HepG2 (cell line): ENCODE results near the gene TNFRSF6B. TPM values are rescaled to one million over a fixed set of nuclear protein-coding genes. Genes with fewer than 3 reads are reported as not detected.

ENCODE experiments used
- ASH2L ChIP-seq: fragments of 300-600, 200-600 bp; sonication (generic); IDR thresholded peaks from 2 replicates; pipeline ENCODE4 v1.7.0; 2017; ENCODE audit warnings: low read depth, mild to moderate bottlenecking, moderate library complexity, mixed read lengths, low read length; ENCODE audit not compliant: insufficient read length
- ERF ChIP-seq: IDR thresholded peaks from 2 replicates; pipeline ENCODE4 v1.6.1; 2018; ENCODE audit warnings: missing biosample characterization, missing genetic modification reagents
- GZF1 ChIP-seq: sonication (generic); formaldehyde crosslinking; IDR thresholded peaks from 2 replicates; pipeline ENCODE4 v1.5.1; 2020; ENCODE audit warnings: mild to moderate bottlenecking, missing genetic modification reagents
- ZNF816 ChIP-seq: sonication (generic); formaldehyde crosslinking; IDR thresholded peaks from 2 replicates; pipeline ENCODE4 v1.8.0; 2022; ENCODE audit warnings: missing genetic modification reagents, mild to moderate bottlenecking, borderline replicate concordance
- polyA plus RNA-seq, 8 experiments: library from polyadenylated mRNA; depleted of rRNA in 3 of 8; stranded (reverse) in 7 of 8; unstranded in 1 of 8; fragments of >200 nt; fragmentation: Illumina TruSeq in 4 of 8; extraction: Trizol in 4 of 8; gene quantifications; 2 replicates each; pipeline versions ENCODE4 v1.2.1 to v1.2.3, GENCODE V29; 2011 to 2016; ENCODE audit warnings: low read depth in 4 of 8, missing spikeins in 1 of 8, mixed read lengths in 1 of 8; ENCODE audit not compliant: insufficient read depth in 1 of 8
- total RNA-seq, 5 experiments: library from RNA; depleted of rRNA; stranded (reverse); fragments of >200 nt; fragmentation: Illumina TruSeq; extraction: Trizol; gene quantifications; 2 replicates each; pipeline ENCODE4 v1.2.3, GENCODE V29; 2016; ENCODE audit warnings: low read depth in 1 of 5
- TF ChIP-seq, protein P1 (sequence below): sonication (generic); formaldehyde crosslinking; IDR thresholded peaks from 2 replicates; pipeline ENCODE4 v1.4.0; 2020; ENCODE audit warnings: missing genetic modification reagents
- TF ChIP-seq, protein P2 (sequence below): IDR thresholded peaks from 2 replicates; pipeline ENCODE4 v1.6.1; 2018; ENCODE audit warnings: missing genetic modification reagents, mild to moderate bottlenecking, missing compliant biosample characterization
- TF ChIP-seq, protein P3 (sequence below): sonication (generic); formaldehyde crosslinking; IDR thresholded peaks from 2 replicates; pipeline ENCODE4 v1.8.1; 2023; ENCODE audit warnings: mild to moderate bottlenecking, moderate library complexity, missing genetic modification reagents
- TF ChIP-seq, protein P4 (sequence below): sonication (generic); formaldehyde crosslinking; IDR thresholded peaks from 2 replicates; pipeline ENCODE4 v1.5.0; 2020; ENCODE audit warnings: mild to moderate bottlenecking, missing genetic modification reagents, borderline replicate concordance

Gene TNFRSF6B
- total and polyA plus RNA-seq, 2 of the 13 experiments (the other 11 are each of a cell fraction or from before 2014, with no cell fraction given) = 0.24 TPM; not detected in 1

DNA sequence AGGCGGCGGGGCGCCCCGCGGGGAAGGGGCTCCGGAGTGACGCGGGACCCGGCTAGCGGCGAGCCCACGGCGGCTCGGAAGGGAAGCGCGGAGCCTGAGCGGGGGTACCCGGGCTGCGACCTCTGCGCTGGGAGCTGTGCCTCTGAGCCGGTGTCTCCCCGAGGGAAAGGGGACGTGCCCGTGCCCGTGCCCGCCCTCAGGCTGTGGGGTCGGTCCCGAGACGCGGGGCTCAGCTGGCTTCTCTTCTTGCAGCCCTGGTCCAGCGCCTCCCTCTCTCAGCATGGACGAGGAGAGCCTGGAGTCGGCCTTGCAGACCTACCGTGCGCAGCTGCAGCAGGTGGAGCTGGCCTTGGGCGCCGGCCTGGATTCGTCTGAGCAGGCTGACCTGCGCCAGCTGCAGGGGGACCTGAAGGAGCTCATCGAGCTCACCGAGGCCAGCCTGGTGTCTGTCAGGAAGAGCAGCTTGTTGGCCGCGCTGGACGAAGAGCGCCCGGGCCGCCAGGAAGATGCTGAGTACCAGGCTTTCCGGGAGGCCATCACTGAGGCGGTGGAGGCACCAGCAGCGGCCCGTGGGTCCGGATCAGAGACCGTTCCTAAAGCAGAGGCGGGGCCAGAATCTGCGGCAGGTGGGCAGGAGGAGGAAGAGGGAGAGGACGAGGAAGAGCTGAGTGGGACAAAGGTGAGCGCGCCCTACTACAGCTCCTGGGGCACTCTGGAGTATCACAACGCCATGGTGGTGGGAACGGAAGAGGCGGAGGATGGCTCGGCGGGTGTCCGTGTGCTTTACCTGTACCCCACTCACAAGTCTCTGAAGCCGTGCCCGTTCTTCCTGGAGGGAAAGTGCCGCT lies 12.1 kb downstream of the TNFRSF6B start (continued):
- TF ChIP-seq, protein P1, sequence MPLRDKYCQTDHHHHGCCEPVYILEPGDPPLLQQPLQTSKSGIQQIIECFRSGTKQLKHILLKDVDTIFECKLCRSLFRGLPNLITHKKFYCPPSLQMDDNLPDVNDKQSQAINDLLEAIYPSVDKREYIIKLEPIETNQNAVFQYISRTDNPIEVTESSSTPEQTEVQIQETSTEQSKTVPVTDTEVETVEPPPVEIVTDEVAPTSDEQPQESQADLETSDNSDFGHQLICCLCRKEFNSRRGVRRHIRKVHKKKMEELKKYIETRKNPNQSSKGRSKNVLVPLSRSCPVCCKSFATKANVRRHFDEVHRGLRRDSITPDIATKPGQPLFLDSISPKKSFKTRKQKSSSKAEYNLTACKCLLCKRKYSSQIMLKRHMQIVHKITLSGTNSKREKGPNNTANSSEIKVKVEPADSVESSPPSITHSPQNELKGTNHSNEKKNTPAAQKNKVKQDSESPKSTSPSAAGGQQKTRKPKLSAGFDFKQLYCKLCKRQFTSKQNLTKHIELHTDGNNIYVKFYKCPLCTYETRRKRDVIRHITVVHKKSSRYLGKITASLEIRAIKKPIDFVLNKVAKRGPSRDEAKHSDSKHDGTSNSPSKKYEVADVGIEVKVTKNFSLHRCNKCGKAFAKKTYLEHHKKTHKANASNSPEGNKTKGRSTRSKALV (CRISPR knock-in tag) = no peak
- TF ChIP-seq, protein P2, sequence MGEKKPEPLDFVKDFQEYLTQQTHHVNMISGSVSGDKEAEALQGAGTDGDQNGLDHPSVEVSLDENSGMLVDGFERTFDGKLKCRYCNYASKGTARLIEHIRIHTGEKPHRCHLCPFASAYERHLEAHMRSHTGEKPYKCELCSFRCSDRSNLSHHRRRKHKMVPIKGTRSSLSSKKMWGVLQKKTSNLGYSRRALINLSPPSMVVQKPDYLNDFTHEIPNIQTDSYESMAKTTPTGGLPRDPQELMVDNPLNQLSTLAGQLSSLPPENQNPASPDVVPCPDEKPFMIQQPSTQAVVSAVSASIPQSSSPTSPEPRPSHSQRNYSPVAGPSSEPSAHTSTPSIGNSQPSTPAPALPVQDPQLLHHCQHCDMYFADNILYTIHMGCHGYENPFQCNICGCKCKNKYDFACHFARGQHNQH (CRISPR knock-in tag) = no peak
- TF ChIP-seq GZF1 = no peak
- TF ChIP-seq, protein P3, sequence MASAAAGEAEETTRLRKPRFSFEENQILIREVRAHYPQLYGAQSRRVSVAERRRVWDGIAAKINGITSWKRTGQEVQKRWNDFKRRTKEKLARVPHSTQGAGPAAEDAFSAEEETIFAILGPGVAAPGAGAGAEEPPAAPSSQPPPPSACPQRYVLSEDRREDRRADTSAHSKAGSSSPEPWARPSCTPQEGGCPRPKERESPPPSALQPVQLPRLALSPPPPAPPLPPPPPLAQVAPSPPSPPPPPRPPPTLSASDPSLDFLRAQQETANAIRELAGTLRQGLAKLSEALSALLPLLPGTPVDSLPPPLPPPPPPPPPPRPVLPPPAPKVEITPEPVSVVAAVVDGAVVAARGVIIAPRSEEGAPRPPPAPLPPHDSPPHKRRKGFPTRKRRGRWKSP (CRISPR knock-in tag) = no peak
- no peak for TF ChIP-seq ASH2L
- no peak for TF ChIP-seq ZNF816 (CRISPR knock-in tag)
- TF ChIP-seq, protein P4, sequence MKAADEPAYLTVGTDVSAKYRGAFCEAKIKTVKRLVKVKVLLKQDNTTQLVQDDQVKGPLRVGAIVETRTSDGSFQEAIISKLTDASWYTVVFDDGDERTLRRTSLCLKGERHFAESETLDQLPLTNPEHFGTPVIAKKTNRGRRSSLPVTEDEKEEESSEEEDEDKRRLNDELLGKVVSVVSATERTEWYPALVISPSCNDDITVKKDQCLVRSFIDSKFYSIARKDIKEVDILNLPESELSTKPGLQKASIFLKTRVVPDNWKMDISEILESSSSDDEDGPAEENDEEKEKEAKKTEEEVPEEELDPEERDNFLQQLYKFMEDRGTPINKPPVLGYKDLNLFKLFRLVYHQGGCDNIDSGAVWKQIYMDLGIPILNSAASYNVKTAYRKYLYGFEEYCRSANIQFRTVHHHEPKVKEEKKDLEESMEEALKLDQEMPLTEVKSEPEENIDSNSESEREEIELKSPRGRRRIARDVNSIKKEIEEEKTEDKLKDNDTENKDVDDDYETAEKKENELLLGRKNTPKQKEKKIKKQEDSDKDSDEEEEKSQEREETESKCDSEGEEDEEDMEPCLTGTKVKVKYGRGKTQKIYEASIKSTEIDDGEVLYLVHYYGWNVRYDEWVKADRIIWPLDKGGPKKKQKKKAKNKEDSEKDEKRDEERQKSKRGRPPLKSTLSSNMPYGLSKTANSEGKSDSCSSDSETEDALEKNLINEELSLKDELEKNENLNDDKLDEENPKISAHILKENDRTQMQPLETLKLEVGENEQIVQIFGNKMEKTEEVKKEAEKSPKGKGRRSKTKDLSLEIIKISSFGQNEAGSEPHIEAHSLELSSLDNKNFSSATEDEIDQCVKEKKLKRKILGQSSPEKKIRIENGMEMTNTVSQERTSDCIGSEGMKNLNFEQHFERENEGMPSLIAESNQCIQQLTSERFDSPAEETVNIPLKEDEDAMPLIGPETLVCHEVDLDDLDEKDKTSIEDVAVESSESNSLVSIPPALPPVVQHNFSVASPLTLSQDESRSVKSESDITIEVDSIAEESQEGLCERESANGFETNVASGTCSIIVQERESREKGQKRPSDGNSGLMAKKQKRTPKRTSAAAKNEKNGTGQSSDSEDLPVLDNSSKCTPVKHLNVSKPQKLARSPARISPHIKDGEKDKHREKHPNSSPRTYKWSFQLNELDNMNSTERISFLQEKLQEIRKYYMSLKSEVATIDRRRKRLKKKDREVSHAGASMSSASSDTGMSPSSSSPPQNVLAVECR = no peak; the same call in 1 of the 2 replicates
- TF ChIP-seq ERF (CRISPR knock-in tag) = no peak
